Temporal lobe (tissue), 1 donor: ENCODE measurements around the gene OR5B21. TPM values are rescaled to one million over a fixed set of nuclear protein-coding genes. Genes with fewer than 3 reads are reported as not detected.

Source experiments
- total RNA-seq: library from RNA; depleted of rRNA; stranded (reverse); fragments of >200 nt; gene quantifications from one replicate; pipeline ENCODE4 v1.2.3, GENCODE V29; 2014

OR5B21 gene
- total RNA-seq, 1 donor from 2014 or later, result not detected

Other genes with a start within 250 kb of the OR5B21 start
- not detected for gene OR10W1, start 239.8 kb downstream of the OR5B21 start, total RNA-seq
- gene OR5B17, start 149.0 kb downstream of the OR5B21 start, total RNA-seq, result not detected
- not detected for gene OR5B3, start 101.2 kb downstream of the OR5B21 start, total RNA-seq
- not detected for gene OR5B2, start 80.0 kb downstream of the OR5B21 start, total RNA-seq
- gene OR5B12, start 65.9 kb downstream of the OR5B21 start, total RNA-seq, result not detected
- gene LPXN, start 67.8 kb upstream of the OR5B21 start, total RNA-seq, result 2.0 TPM
- 39.3 TPM for gene ZFP91, start 71.0 kb upstream of the OR5B21 start, total RNA-seq
- 1.2 TPM for gene CNTF, start 114.6 kb upstream of the OR5B21 start, total RNA-seq
- 0.25 TPM for gene GLYAT, start 223.8 kb upstream of the OR5B21 start, total RNA-seq